Mucosa of descending colon (tissue), 3 donors: ENCODE results near the gene FNBP1L. TPM values are rescaled to one million over a fixed set of nuclear protein-coding genes. Genes with fewer than 3 reads are reported as not detected.

Experiments
- ATAC-seq: fragments of 200-7000 bp; cut with Tn5 transposase; one replicate; pipeline ENCODE4 v1.9.1; 2020; ENCODE audit warnings: mild to moderate bottlenecking, moderate library complexity
- DNase-seq, 3 donors: peaks; one replicate each; pipeline ENCODE4 v3.0.0-alpha.2; 2020
- H3K36me3 ChIP-seq: fragments of 200-600 bp; one replicate; pipeline ENCODE4 v1.8.0; 2021; ENCODE audit warnings: low read depth, mild to moderate bottlenecking
- H3K4me1 ChIP-seq: fragments of 200-600 bp; one replicate; pipeline ENCODE4 v1.8.0; 2021; ENCODE audit warnings: low read depth, mild to moderate bottlenecking
- H3K4me3 ChIP-seq: fragments of 200-600 bp; one replicate; pipeline ENCODE4 v1.8.0; 2021; ENCODE audit warnings: mild to moderate bottlenecking
- H3K9me3 ChIP-seq: fragments of 200-600 bp; one replicate; pipeline ENCODE4 v1.8.0; 2021; ENCODE audit warnings: mild to moderate bottlenecking
- intact Hi-C, 2 donors: fragments of 100-400 bp; cut with DNase I in 1 of 2; cut with micrococcal nuclease in 1 of 2; formaldehyde crosslinking; loops; one replicate each; pipeline versions ENCODE4 v1.11.0 to v1.11.1; 2022; cut with DNase I, micrococcal nuclease
- total RNA-seq, 3 donors: library from RNA; stranded (reverse); fragmentation: NEBNext Ultra II Directional in 2 of 3; extraction: Animal tissue kit (Norgen Biotek cat#: 25700) in 2 of 3; gene quantifications; one replicate each; pipeline versions ENCODE4 v1.2.1 to v1.2.4, GENCODE V29; 2021 to 2023
- TF ChIP-seq, protein P1 (sequence below): fragments of 200-600 bp; IDR thresholded peaks from one replicate; pipeline ENCODE4 v1.8.0; 2022; ENCODE audit warnings: antibody characterized with exemption, mild to moderate bottlenecking
- donor health status: DM: no; HTN: no; CAD: no; lungs with moderate emphysema.
- donor health status: DM: no; HTN: no; CAD: no.
- donor health status: DM: no; HTN: yes; CAD: no.

Gene FNBP1L
- total RNA-seq, 3 donors from 2014 or later: 32.7 to 49.1 (median 44.4) TPM

DNA sequence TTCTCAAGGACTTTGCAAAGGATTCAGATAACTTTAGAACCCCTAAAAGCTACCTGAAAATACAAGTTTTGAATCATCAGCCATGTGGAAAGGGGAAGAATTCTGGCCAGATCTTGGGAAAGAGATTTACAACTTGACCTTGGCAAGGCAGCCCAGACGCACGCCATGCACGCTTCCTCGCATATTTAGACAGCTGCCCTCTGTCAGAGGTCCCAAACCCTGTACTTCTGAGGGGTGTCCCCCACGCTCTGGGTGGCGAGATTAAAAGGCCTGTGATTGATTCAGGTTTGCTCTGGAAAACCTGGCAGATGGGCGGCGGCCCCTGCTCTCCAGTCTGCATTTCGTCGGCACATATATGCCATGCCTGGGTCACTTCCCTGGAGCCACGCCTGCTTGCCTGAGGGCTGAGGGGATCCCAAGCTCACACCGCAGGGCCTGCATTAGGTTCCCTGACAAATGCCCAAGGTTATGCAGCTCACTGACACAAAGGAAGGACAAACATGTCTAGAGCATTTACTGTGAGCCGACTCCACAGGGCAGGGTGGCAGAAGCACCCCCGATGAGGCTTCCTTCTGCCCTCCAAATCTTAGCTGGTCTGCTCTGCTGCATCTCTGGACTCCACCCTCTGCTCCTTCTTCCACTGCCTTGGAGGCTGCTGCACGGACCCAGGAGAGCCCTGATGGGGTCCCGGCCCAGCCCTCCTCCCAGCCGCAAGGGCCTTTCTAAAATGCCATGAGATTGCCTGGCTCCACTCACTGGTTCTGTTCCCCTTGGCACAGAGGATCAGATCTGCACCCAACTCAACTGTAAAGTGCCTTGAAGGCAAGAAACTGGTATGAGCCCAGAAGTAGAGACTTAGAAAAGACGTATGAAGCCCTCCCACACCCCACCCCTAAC lies 129.9 kb downstream of the FNBP1L start:
- Histone ChIP-seq H3K4me3 (no peak overlapping the region), H3K36me3 (peaks cover 4% of the 10 kb centered on the region), H3K9me3 (no peaks in the 10 kb centered on the region), H3K4me1 (peaks cover 28% of the 10 kb centered on the region)
- DNase-seq (no peak), ATAC-seq (no peak)
- intact Hi-C loops: no loop called here
- TF ChIP-seq, protein P1, sequence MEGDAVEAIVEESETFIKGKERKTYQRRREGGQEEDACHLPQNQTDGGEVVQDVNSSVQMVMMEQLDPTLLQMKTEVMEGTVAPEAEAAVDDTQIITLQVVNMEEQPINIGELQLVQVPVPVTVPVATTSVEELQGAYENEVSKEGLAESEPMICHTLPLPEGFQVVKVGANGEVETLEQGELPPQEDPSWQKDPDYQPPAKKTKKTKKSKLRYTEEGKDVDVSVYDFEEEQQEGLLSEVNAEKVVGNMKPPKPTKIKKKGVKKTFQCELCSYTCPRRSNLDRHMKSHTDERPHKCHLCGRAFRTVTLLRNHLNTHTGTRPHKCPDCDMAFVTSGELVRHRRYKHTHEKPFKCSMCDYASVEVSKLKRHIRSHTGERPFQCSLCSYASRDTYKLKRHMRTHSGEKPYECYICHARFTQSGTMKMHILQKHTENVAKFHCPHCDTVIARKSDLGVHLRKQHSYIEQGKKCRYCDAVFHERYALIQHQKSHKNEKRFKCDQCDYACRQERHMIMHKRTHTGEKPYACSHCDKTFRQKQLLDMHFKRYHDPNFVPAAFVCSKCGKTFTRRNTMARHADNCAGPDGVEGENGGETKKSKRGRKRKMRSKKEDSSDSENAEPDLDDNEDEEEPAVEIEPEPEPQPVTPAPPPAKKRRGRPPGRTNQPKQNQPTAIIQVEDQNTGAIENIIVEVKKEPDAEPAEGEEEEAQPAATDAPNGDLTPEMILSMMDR: no peak

DNA sequence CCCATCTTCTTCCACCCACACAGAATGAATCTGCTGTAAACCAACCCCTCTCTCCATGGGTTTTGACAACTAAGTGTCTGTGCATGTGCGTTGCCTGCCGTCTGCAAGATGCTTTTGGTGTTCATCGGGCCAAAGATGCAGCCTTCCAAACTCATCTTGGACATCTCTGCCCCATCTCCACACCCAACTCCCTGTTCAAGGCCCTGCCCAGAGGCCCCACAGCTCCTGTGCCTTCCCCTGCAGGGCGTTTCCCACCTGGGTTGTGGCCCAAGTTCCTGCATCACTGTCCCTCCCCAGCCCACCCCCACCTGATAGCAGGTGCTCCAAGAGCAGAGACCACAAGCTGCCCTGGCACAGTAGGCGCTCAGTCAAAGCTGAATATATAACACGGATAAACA lies 130.5 kb downstream of the FNBP1L start:
- no peak for DNase-seq
- H3K36me3 ChIP-seq: peaks cover 4% of the 10 kb centered on the region
- intact Hi-C loops: no loop called here
- TF ChIP-seq, protein P1: no peak
- H3K9me3 ChIP-seq: no peaks in the 10 kb centered on the region
- peaks cover 28% of the 10 kb centered on the region for H3K4me1 ChIP-seq
- no peak for ATAC-seq
- no peak overlapping the region for H3K4me3 ChIP-seq

DNA sequence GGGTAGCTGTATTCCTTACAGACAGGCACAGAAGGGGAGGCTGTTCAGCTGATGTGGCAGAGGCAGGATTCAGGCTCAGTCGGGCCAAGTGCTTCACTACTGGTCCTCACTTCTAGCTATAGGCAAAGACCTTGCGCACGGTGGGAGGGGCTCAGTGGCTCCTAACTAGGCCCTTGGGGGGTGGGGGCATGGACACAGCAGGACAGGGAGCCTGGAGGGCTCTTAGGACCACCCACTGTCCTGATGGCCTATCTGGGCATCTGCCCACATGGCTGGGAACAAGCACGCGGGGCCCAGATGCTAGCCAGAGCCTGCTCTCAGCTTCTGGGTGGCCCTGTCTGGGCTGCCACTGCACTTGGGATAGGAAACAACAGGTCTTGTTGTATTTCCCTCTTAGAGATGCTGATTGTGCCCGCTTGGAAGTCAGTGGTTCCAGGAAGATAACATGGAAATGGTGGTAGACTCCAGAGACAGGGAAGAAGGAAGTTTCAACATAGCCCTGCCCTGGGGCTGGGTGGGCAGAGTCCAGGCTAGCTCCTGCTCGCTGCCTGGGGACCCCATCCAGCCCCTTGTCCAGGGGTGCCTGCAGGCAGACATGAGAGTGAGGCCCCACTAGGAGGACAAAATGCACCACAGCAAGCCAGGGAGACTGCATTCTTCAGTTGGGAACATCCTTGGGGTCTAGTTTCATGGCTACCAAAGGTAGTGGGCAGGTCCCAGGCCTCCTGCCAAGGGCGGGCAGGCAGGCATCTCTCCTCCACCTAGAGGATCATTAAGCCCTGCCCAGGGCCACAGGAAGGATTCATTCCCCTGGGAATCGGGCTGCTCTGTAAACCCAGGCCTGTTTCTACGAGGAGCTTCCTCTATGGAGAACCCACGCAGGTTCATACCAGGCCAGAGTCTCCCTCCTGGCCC lies 131.2 kb downstream of the FNBP1L start:
- ATAC-seq: peak; percentile 60
- TF ChIP-seq, protein P1: no peak
- intact Hi-C loops: no loop called here
- Histone ChIP-seq H3K4me1 (peaks cover 28% of the 10 kb centered on the region), H3K36me3 (peaks cover 4% of the 10 kb centered on the region), H3K9me3 (no peaks in the 10 kb centered on the region), H3K4me3 (no peak overlapping the region)
- DNase-seq: peak; percentile 66 to 72 (median 69)

DNA sequence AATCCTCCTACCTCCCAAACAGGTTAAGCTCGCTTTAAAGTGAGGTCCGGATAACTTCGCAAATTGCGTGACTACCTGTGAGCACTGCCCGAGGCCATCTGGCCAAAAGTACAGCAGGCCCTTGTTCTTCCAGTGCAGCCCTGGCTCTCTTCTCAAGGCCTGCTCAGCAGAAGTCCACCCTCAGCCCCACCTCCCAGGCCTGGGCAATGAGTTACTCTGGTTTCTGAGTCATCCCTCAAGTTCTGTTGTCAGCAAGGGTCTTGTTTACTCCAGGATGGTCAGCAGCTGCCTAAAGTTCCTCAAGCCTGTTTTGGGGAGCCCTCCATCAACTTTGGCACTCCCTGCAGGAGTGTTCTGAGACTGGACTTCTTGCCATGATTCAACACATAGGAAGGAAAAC lies 132.0 kb downstream of the FNBP1L start:
- H3K36me3 ChIP-seq: peaks cover 4% of the 10 kb centered on the region

More for the DNA sequence above, 132.0 kb downstream of the FNBP1L start:
- Histone ChIP-seq H3K4me1 (peaks cover 28% of the 10 kb centered on the region), H3K9me3 (no peaks in the 10 kb centered on the region), H3K4me3 (no peak overlapping the region)
- intact Hi-C loops: no loop called here
- peak; percentile 51 to 61 (median 57) for DNase-seq
- peak; percentile 44 for ATAC-seq
- TF ChIP-seq, protein P1: no peak
